Stimulated activated CD4-positive, alpha-beta T cell treated with anti-CD3 and anti-CD28 coated beads, TNF-alpha, amount 100 ng/mL, for 24 hours (primary cell): ENCODE data around the gene PCDH11Y.
"Not testable (repeated sequence)": the region's sequence is repeated elsewhere in the genome, so short reads cannot be mapped to it uniquely, and the experiment has no call there.

ENCODE experiments used
- DNase-seq, 3 experiments: peaks; one replicate each; pipeline ENCODE4 v3.0.0-alpha.2; 2020; ENCODE audit warnings: low read depth in 3 of 3

Gene PCDH11Y, protein sequence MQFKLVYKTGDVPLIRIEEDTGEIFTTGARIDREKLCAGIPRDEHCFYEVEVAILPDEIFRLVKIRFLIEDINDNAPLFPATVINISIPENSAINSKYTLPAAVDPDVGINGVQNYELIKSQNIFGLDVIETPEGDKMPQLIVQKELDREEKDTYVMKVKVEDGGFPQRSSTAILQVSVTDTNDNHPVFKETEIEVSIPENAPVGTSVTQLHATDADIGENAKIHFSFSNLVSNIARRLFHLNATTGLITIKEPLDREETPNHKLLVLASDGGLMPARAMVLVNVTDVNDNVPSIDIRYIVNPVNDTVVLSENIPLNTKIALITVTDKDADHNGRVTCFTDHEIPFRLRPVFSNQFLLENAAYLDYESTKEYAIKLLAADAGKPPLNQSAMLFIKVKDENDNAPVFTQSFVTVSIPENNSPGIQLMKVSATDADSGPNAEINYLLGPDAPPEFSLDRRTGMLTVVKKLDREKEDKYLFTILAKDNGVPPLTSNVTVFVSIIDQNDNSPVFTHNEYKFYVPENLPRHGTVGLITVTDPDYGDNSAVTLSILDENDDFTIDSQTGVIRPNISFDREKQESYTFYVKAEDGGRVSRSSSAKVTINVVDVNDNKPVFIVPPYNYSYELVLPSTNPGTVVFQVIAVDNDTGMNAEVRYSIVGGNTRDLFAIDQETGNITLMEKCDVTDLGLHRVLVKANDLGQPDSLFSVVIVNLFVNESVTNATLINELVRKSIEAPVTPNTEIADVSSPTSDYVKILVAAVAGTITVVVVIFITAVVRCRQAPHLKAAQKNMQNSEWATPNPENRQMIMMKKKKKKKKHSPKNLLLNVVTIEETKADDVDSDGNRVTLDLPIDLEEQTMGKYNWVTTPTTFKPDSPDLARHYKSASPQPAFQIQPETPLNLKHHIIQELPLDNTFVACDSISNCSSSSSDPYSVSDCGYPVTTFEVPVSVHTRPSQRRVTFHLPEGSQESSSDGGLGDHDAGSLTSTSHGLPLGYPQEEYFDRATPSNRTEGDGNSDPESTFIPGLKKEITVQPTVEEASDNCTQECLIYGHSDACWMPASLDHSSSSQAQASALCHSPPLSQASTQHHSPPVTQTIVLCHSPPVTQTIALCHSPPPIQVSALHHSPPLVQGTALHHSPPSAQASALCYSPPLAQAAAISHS (N-terminal part only)

DNA sequence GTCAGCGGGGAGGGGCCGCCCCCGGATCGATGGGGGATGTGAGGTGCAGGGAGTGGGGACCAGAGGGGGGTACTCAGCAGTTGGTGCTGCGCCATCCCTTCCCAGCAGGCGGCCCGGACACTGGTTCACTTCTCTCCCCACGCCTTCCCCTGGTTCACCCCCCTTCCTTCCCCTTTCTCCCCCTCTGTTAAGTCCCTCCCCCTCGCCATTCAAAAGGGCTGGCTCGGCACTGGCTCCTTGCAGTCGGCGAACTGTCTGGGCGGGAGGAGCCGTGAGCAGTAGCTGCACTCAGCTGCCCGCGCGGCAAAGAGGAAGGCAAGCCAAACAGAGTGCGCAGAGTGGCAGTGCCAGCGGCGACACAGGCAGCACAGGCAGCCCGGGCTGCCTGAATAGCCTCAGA is at the start of gene PCDH11Y:
PCDH11Y (plus strand) TSS at position 240 of the 400 bp plus-strand sequence. CDS start 56,804 bp downstream, outside the sequence.
- peak in 1 of 3 experiments; percentile 7 for DNase-seq

DNA sequence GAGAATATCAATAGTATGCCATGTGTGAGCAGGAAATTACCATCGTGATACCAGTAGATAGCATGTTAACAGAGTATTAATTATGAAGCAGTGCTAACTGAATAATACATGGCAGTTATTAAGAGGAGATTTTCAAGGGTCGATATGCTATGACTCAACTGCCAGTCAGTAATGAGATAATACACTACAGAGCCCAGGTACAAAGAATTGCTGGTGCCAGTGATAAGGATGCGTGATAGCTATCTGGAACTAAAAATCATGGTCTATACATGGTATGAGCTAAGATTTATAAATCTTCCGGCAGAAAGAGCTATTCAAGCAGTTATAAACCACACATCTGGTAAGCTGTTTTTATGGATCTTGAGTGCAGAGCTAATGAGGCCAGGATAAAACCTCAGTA is 32.2 kb upstream of the PCDH11Y start:
- not testable (repeated sequence) for DNase-seq

DNA sequence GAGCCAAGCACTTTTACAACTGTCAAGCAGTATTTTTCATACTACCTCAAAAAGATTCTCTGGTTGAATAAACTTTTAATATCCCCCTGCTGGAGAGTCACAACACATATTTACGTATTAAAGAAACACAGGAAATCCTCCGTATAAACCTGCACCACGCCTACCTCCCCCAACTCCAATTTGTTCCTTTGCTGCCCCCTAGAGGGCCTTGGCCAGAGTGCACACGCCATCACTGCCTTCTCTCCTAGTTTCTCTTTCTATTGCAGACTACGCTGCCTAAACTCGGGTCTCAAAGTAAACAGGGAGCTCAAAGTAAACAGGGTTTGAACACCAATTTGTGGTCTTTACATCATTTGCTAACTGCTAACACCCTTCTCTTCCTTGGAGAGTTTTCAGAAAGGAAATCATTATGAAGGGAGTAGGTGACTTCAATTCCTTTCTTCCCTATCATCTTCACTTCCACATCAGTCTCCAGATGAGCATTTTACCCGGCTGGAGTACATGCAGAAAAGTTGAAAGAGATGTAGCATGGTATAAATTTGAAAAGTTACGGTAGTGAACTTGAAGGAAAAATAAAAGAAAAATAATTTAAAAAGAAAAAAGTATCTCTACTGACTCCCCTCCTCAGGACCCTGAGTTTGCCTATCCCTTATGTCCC is 8.2 kb upstream of the PCDH11Y start:
- not testable (repeated sequence) for DNase-seq

DNA sequence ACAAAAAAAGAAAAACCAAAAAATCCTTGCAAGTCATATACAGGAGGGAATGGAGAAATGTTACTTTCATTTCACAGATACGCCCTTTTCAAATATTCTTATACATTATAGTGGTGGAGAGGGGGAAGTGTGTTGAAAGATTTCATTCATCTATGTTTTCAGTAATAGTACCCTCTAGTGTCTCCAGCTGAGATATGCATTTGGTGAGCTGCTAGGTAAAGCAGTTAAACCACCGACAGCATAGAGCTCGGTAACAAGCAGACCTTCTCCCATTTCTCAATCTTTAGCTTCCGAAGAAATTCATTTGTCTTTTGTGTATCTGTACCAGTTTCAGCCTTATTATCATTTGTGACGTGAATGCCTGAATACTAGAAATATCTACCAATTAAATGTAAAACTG is 5.2 kb upstream of the PCDH11Y start:
- not testable (repeated sequence) for DNase-seq

DNA sequence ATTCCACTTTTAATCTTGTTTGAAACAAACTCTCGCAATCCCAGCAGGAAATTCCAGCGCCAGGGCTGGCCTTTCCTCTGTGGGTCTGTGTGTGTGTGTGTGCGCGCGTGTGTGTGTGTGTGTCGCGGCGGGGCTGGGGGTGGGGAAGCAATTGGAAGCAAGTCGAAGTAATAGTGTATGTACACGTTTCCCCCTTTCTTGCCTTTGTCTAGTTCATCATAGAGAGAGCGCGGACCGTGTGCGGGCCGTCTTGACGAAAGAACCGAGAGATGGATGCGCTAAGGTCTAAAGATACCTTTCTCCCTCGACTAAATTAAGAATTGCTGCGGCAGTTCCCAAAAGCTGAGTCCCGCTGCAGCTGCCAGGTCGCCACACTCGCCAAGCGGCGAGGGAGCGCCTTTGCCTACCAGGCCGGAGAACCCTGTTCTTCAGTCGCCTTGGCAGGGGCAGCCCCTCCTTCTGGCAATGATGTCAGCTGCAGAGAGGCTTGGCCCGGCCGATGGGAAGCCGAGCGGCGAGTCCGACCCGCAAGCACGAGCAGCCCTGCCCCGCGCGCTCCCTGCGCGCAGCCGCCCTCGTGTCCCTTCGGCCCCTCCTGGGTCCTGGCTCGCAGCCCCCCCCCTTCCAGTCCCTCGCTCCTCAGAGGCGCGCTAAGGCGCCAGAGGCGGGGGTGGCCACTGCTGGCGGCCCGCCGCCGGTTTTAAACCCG is 2.5 kb downstream of the PCDH11Y start:
- not testable (repeated sequence) for DNase-seq

DNA sequence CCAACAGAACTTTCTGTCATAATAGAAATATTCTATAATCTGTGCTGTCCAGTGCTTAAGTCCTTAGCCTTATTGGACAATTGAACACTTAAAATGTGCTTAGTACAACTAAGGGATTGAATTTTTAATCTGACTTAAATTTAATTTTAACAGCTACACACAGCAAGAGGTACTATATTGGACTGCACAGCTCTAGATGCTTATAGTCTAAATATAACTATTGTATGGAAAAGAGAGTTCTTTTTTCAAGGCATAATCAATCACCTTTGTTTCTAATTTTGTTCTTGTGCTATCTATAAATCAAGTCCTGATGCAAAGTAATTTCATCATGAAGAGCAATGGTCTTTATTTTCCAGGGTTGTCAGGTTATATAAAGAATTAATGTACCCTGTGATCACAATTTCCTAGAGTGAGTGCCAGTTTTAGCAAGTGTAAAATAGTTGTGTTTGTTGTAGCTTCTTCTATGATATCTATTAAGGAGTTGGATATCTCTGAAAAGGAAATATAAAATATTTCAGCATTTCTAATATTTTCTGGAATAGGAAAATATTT is 39.0 kb downstream of the PCDH11Y start:
- DNase-seq: not testable (repeated sequence)

DNA sequence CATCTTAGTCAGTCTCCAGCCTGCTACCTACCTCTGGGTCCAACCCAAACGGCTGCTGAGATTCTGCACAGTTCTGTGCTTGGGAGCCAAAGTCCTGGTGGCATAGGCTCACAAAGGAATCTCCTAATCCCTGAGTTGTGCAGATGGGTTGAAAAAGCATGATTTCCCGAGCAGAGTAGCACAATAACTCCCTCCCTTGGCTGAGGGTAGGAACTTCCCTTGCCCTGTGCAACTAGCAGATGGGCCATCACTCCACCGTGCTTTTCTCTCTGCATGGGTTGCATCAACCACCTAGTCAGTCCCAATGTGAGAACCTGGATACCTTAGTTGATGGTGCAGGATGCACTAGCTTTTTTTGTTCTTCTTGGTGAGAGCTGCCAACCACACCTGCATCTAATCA is 82.9 kb downstream of the PCDH11Y start:
- DNase-seq: not testable (repeated sequence)

DNA sequence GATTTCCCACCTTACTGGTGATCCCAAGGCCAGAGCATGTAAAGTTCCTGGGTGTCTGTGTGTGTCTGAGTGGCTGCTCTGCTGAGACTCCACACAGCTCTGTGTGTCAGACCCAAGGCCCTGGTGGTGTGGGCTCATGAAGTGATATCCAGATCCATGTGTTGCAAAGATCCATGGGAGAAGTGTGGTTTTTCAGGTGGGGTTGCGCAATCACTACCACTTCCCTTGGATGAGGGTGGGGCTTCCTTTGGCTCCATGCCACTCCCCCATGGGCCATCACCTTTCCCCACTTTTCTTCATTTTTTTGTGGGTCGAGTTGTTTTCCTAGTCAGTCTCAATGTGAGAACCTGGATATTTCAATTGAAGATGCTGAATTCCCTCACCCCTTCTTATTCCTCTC is 182.9 kb downstream of the PCDH11Y start:
- not testable (repeated sequence) for DNase-seq

DNA sequence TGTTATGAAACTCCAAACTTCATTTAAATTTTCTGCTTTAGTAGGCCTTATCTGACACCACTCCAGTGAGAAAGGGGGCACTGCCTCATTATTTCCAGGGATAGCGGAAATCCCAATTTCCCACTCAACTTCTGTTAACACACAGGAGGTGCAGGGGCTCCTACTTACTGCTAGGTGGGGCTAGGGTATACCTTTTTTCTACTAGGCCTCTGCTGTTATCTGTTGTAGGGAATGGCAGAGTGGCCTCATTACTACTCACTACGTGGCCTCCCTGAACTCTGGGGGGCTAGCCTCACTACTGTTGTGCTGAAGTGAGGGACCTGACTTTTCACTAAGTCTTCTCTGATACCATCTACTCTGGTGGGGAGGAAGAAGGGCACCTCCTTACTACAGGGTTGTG is 215.0 kb downstream of the PCDH11Y start:
- not testable (repeated sequence) for DNase-seq

DNA sequence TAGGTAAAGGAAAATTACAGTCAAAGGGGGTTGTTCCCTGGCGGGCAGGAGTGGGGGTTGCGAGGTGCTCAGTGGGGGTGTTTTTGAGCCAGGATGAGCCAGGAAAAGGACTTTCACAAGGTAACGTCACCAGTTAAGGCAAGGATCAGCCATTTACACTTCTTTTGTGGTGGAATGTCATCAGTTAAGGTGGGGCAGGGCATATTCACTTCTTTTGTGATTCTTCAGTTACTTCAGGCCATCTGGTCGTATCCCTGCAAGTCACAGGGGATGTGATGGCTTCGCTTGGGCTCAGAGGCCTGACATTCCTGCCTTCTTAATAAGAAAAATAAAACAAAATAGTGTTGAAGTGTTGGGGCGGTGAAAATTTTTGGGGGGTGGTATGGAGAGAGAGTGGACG is 324.8 kb downstream of the PCDH11Y start:
- DNase-seq: not testable (repeated sequence)

DNA sequence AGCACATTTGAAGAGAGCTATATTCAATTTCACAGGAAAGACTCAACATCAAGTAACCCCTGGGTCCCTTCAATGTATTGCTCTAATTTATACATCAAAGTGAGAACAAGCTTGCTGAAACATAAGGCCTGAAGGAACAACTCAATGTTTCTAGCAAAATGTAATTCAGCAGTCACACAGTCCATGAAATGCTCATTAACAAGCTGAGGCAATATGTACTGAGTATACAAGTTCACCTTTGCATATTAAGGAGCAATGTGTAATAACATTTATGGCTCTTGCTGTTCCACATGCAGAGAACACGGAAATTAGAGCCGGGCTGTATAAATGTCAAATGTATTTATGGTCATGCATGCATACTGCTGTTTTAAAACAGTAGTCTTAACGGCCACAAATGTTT is 342.1 kb downstream of the PCDH11Y start:
- DNase-seq: not testable (repeated sequence)

DNA sequence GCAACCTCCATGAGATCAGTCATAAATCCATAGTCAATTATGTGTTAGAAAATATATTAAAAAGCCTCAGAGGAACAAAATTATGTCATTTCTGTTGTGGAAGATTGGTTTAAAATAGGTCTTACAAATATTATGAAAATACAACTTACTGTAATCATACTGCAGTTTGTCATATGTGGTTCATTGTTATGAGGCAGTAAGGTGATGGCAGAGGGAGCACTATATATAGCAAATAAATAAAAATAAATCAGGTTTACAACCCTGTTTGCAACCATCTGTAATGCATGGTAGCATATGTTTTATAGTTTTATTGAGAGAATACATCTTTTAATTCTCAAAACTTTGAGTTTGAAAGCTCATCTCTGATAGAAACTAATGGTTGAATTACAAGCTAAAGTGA is 543.6 kb downstream of the PCDH11Y start:
- DNase-seq: not testable (repeated sequence)

DNA sequence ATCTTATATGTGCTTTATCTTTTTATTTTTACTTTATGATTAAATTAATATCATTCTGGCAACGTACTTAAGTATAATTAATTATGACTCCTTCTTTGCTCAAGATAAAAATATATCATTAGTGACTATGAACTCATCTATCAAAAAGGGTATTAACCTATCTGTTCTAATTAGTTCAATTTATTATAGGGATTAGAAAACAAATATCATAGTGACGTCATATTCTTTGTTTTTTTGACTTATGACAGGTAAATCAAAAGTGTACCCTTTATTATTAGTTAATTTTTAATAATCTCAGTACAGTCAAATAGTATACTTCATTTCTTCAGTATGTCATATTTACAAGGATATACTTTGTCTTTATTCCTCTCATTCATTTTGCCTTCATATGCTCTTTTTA is 638.5 kb downstream of the PCDH11Y start:
- DNase-seq: not testable (repeated sequence)

DNA sequence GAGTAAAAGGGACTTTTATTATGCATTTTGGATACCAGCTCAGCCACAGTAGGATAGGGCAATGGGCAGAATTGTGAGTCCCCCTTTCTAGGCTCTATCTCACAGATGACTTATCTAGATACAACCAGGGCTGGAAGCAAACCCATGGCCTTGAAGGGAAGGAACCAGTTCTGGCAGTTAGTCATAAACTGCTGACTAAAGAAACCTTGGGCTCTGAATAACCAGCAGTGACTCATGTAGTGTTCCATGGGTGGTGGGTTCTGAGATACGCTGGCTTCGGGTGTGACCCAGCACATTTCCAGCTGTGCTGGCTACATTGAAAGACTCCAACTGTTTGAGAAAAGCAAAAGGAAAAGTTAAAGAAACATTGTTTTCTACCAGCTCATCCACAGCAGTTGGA is 679.2 kb downstream of the PCDH11Y start:
- DNase-seq: not testable (repeated sequence)

DNA sequence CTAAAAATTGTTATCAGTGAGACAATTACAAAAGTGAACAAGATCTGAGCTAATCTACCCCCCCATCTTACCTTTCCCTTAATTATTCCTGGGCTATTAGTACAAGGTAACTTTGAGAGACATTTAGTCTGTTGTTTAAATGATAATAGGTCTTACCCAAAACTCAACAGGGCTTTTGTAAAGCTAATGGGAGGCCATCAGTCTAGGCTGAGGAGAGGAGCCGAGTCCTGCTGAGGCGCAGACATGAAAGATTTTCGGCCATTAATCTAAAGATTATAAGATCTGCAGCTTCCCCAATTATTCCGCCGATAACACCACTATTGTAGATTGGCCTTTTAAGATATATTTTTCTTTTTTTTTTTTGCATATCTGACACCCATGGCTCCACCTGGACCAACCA is 708.6 kb downstream of the PCDH11Y start:
- DNase-seq: not testable (repeated sequence)

DNA sequence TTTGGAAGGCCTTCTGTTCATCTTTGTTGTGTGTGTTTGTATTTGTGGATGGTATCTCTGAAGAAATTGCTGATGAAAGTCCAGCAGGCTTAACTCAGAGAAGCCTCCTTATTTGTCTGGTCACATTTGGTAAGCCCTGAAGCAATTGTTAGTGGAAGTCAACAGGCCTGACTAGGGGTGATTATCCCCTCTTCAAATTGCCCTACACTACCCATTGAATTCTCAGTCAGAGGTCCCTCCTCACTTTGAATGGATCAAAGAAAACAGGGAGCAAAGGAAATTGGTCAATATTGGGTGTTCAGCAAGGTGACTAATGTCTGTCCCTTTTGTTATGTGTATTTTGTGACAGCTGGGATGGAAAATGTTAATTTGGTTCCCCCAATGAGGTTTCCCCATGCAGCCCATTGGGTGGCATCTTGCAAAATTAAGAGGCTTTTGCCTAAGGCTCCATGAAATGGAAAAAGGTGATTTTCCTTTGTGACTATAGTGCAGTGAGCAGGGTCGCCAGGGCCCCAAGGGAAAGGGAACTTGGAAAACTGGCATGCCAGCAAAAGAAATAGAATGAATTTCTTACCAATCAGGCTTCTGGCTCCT is 709.8 kb downstream of the PCDH11Y start:
- DNase-seq: not testable (repeated sequence)

DNA sequence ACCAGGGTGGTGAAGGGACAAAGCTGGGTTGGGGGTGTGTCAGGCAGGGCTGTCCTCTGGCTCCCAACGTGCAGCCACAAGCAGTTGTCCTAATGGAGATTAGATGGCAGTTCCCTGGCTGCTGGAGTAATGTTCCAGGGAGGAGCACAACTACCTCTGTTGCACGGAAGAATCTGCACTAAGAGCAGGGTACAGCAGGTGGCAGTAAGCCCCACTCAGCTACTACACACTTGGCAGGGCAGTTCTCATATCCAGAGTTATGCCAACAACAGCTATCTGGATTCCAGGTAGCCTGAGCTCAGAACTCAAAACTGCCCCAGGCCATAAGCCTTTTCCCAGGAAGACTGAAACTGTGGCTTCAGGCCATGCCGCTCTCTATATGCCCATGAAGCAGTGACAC is 761.3 kb downstream of the PCDH11Y start:
- not testable (repeated sequence) for DNase-seq

DNA sequence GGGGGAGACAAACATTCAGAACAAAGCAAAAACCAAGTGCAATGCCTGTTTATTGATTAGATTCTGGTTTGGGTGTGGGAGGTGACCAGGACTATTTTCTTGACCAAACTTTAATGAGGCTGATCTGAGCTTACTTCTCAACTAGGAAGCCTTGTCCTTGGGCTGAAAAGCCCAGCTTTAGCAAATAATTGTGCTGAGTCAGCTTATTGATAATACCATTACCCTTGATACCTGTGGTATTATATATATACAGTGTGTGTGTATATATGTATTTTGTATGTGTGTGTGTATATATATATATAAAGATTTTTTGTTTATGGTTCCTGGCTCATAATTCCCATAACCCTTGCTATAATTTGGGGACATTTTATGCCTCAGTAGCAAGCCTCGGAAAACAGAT is 776.4 kb downstream of the PCDH11Y start:
- not testable (repeated sequence) for DNase-seq
